ENCODE data around the gene MOB4.

- no peak for TF ChIP-seq CTCF (conservative IDR thresholded peaks at IDR 0.05; ENCODE audit: low read length)
- no peak for TF ChIP-seq EZH2phosphoT487 (IDR thresholded peaks at IDR 0.05; ENCODE audit: borderline replicate concordance)
Measured at GRCh38 chr2:197500503-197501131, 15.2 kb upstream of the MOB4 start.

Data from Loucy (cell line).